Left ventricle myocardium inferior (tissue), 1 donor: ENCODE measurements around the gene RDH5. TPM values are rescaled to one million over a fixed set of nuclear protein-coding genes. Genes with fewer than 3 reads are reported as not detected.
A peak's percentile ranks its signal among the peaks of the same experiment; 100 is the strongest.

Experiments
- DNase-seq: peaks from one replicate; pipeline ENCODE4 v3.0.0-alpha.2; 2020
- H3K27ac ChIP-seq: fragments of 200-600 bp; replicated peaks from 2 replicates; pipeline ENCODE4 v1.8.0; 2021
- H3K27me3 ChIP-seq: fragments of 200-600 bp; 2 replicates; pipeline ENCODE4 v1.8.0; 2021; ENCODE audit warnings: low read depth
- H3K36me3 ChIP-seq: fragments of 200-600 bp; 2 replicates; pipeline ENCODE4 v1.8.0; 2021
- H3K4me1 ChIP-seq: fragments of 200-600 bp; 2 replicates; pipeline ENCODE4 v1.8.0; 2021
- H3K4me3 ChIP-seq: fragments of 200-600 bp; 2 replicates; pipeline ENCODE4 v1.8.0; 2021; ENCODE audit warnings: mild to moderate bottlenecking, moderate library complexity
- H3K9me3 ChIP-seq: fragments of 200-600 bp; replicated peaks from 2 replicates; pipeline ENCODE4 v1.8.0; 2021
- intact Hi-C: fragments of 100-400 bp; cut with micrococcal nuclease; formaldehyde crosslinking; loops from one replicate; pipeline ENCODE4 v1.11.0; 2022
- total RNA-seq: library from RNA; stranded (reverse); fragmentation: NEBNext Ultra II Directional; extraction: Animal tissue kit (Norgen Biotek cat#: 25700); gene quantifications from one replicate; pipeline ENCODE4 v1.2.1, GENCODE V29; 2021
- TF ChIP-seq, protein P1 (sequence below): fragments of 200-600 bp; IDR thresholded peaks from 2 replicates; pipeline ENCODE4 v1.8.0; 2021; ENCODE audit warnings: antibody characterized with exemption, mild to moderate bottlenecking, borderline replicate concordance
- donor health status: DM: no; HTN: yes; CAD: no; lungs with severe emphysema.

Gene RDH5
- total RNA-seq, 1 donor from 2014 or later: 12.2 TPM

DNA sequence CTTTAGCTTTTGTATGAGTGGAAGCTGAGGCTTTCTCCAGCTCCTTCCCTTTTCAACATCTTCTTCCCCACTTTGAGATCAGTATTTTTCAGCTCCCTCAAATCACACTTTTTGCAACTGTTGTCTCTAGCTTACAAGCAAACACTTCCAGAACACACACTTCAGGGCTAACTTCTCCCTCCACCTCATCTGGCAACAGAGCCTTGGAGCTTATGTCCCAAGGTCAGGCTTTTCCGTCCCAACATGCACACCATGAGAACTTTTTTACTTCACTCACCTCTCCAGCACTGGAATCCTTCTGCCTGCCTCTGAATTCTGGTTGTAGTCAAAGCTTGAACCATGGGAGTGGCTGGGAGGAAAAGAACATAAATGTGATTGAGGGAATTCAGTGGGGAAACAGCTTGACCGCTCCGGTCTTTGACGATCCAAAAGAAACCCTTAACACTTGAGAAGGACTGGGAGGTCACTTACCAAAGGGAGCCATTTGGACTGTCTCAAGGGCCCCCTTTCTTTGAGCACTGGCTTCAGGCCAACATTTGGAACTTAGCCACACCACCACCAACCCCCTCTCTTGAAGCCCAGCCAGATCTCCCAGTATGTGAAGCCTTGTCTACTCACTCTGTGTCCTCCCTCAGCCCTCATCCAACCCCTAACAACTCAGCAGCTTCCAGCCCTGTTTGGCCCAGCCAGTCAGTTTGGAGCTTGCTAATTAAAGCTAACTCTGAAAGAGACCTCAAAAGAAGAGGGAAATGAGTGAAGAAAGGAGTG lies 8.2 kb upstream of the RDH5 start:
- no peaks in the 10 kb centered on the region for H3K36me3 ChIP-seq
- peaks cover 1% of the 10 kb centered on the region for H3K27me3 ChIP-seq
- peaks cover 82% of the 10 kb centered on the region for H3K4me1 ChIP-seq
- TF ChIP-seq, protein P1, sequence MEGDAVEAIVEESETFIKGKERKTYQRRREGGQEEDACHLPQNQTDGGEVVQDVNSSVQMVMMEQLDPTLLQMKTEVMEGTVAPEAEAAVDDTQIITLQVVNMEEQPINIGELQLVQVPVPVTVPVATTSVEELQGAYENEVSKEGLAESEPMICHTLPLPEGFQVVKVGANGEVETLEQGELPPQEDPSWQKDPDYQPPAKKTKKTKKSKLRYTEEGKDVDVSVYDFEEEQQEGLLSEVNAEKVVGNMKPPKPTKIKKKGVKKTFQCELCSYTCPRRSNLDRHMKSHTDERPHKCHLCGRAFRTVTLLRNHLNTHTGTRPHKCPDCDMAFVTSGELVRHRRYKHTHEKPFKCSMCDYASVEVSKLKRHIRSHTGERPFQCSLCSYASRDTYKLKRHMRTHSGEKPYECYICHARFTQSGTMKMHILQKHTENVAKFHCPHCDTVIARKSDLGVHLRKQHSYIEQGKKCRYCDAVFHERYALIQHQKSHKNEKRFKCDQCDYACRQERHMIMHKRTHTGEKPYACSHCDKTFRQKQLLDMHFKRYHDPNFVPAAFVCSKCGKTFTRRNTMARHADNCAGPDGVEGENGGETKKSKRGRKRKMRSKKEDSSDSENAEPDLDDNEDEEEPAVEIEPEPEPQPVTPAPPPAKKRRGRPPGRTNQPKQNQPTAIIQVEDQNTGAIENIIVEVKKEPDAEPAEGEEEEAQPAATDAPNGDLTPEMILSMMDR: no peak
- no peaks in the 10 kb centered on the region for H3K9me3 ChIP-seq
- intact Hi-C loops: no loop called here
- peak overlapping the region; percentile 80 for H3K4me3 ChIP-seq
- H3K27ac ChIP-seq: peak overlapping the region; percentile 95
- peak; percentile 65 for DNase-seq

DNA sequence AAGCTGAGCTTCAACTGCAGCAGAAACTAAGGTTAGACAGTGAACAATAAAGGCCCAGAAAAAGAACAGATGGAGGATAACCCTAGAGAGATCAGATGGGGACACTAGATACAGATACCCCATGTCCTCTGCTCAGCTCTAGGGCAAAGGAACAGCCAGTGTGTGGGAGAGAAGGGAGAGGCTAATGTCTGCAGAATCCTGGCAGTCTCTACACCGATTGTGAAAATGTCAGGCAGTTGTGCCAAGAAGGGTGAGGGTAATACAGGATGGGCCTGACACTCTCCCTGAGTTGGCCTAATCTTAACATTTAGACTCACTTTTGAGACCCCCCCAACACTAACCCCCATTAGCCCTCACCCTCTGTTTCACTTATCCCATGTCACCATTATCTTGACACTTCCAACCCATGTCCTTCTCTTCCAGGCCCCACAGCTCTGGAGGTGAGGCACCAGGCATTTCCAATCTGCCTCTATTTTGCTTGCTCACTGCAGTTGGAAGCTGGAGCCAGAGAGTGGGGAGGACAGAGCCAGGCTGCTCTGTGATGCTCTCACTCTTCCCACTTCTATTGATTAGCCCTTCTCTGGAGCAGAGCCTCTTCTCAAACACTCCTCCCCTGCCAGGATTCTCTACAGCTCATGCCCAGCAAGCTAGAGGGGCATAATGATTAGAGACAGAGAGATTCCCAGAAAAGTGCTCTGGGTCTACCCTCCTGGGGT lies 7.3 kb upstream of the RDH5 start:
- Histone ChIP-seq H3K4me3 (peak overlapping the region; percentile 80), H3K4me1 (peaks cover 82% of the 10 kb centered on the region), H3K27ac (peak overlapping the region; percentile 95), H3K36me3 (no peaks in the 10 kb centered on the region), H3K27me3 (no peaks in the 10 kb centered on the region), H3K9me3 (no peaks in the 10 kb centered on the region)
- intact Hi-C loops: no loop called here
- TF ChIP-seq, protein P1: no peak
- DNase-seq: no peak

DNA sequence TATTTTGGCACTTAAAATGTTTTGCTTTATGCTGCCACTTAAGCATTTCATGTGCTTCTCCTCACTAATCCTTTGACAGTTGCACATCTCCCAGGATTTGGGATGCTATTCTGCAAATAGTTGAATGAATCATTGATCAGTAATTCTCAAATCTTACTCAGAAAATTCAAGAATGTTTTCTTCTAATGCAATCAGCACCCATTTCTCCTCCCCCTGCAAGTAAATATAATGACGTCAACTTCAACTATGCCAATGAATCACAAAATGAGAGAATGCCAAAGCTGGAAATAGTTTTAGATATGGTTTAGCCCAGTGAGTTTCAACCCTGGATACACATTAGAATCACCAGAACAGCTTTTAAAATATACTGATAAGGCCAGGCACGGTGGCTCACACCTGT lies 6.5 kb upstream of the RDH5 start:
- no peaks in the 10 kb centered on the region for H3K27me3 ChIP-seq
- no peaks in the 10 kb centered on the region for H3K36me3 ChIP-seq
- H3K27ac ChIP-seq: peak overlapping the region; percentile 95
- peak overlapping the region; percentile 80 for H3K4me3 ChIP-seq
- DNase-seq: no peak
- no peaks in the 10 kb centered on the region for H3K9me3 ChIP-seq
- TF ChIP-seq, protein P1: no peak
- H3K4me1 ChIP-seq: peaks cover 82% of the 10 kb centered on the region
- intact Hi-C loops: no loop called here

DNA sequence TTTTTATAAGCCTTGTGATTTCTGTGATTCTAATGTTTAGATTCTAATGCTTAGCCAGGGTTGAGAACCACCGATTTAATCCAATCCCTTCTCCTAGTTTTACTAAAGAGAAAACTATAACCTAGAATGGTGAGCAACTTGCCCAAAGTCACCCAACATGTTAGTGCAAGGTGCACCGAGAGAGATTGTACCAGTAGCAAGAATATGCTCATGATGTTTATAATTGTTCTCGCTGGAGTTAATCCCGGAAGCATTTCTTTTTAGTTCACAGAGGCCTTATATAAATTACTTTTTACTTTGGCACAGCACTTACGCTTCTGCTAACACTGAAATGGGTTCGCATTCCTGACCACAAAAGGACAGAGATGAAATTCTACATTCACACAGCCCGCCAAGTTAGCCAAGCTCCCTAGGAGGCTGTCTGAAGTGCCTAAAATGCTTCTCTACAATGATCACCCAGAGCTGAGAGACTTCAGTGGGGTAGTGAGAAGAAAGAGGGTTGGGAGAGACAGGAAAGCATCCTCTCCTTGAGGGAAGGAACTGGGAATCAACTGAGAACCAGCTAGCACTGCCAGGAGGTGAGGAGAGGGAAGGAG lies 4.9 kb upstream of the RDH5 start:
- intact Hi-C loops: no loop called here
- TF ChIP-seq, protein P1: no peak
- DNase-seq: no peak
- Histone ChIP-seq H3K27me3 (no peaks in the 10 kb centered on the region), H3K4me1 (peaks cover 84% of the 10 kb centered on the region), H3K9me3 (no peaks in the 10 kb centered on the region), H3K4me3 (peak overlapping the region; percentile 78), H3K36me3 (no peaks in the 10 kb centered on the region), H3K27ac (peak overlapping the region; percentile 97)

DNA sequence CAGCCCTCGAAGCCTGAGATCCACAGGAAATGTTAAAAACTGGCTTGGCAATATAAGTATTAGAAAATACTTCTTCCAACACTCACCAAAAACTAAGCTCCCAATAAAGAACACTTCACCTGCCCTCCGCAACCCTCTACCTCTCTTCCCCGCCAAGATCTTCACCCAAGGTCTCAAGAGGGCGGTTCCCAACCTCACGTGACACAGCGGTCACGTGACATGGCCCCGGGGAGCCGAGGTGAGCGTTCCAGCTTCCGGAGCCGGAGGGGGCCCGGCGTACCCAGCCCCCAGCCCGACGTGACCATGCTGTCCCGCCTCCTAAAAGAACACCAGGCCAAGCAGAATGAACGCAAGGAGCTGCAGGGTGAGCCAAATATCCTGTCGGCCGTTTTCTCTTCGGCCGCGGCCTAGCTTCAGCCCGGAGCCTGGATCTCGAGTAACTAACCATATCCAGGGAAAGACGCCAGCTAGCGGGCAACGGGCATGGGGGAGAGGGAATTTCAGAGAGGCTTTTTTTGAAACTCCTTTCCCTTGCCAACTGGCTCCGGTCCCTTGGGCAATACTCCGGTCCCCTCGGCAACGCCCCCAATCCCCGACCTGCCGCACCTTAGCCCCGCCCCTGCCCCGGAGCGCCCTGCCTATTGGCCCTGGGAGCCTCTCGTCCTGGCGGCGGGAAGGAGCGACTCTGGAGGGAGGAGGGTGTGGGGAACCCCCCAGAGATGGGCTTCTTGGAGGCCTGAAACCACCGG lies 4.2 kb upstream of the RDH5 start, which contains the start of gene BLOC1S1:
Gene BLOC1S1, plus strand, starts transcription at position 214 of the 749 bp plus-strand sequence. Its CDS starts 6 bp downstream, at position 220.
- Histone ChIP-seq H3K9me3 (no peaks in the 10 kb centered on the region), H3K4me1 (peaks cover 89% of the 10 kb centered on the region), H3K36me3 (no peaks in the 10 kb centered on the region), H3K4me3 (peak within 1 kb of the TSS; percentile 78), H3K27ac (peak within 1 kb of the TSS; percentile 97), H3K27me3 (no peaks in the 10 kb centered on the region)
- TF ChIP-seq, protein P1: no peak
- intact Hi-C loops: no loop called here
- peak; percentile 91 for DNase-seq
